Endothelial cell of umbilical vein (primary cell): ENCODE data around the gene PTCH1. TPM values are rescaled to one million over a fixed set of nuclear protein-coding genes. Genes with fewer than 3 reads are reported as not detected.

Experiments
- BruUV-seq: library from RNA; stranded (reverse); fragments of 400-500 nt; replicated peaks from 2 replicates; lab custom pipeline; 2021; lab: Mats Ljungman, UMichigan
- CTCF ChIA-PET: fragments of 300-600, 350-600 bp; sonication (Branson Sonifier 250); formaldehyde crosslinking; loops from one replicate; lab custom pipeline; 2021; ENCODE audit warnings: antibody characterized with exemption, inconsistent platforms; lab: Charles Lee
- POLR2A ChIA-PET: fragments of 300-600, 350-600 bp; sonication (Branson Sonifier 250); formaldehyde crosslinking; loops from one replicate; lab custom pipeline; 2021; ENCODE audit warnings: antibody characterized with exemption, inconsistent platforms; lab: Charles Lee
- DNase-seq: peaks from one replicate; pipeline ENCODE4 v3.0.0-alpha.2; 2011; ENCODE audit warnings: low read depth, low spot score
- FAIRE-seq: peaks from 2 replicates; lab custom pipeline; 2011; peaks lifted over from hg19 to GRCh38; lab: Jason Lieb, UNC
- H2AFZ ChIP-seq: 2 replicates; pipeline ENCODE4 v1.6.0; 2012; ENCODE audit warnings: low read depth, low read length, control low read depth, inconsistent platforms
- H3K27ac ChIP-seq: 2 replicates; pipeline ENCODE4 v1.5.1; 2011; ENCODE audit warnings: low read depth, mild to moderate bottlenecking, control low read depth, low read length, moderate library complexity; ENCODE audit not compliant: insufficient read depth
- H3K27me3 ChIP-seq, 2 experiments: 2 replicates each; pipeline versions ENCODE4 v1.6.0 to v1.6.1; 2011; ENCODE audit warnings: low read length in 2 of 2, mixed read lengths in 1 of 2; ENCODE audit not compliant: control insufficient read depth in 2 of 2, insufficient read depth in 2 of 2
- H3K36me3 ChIP-seq, 2 experiments: 2 replicates in 1 of 2; 3 replicates in 1 of 2; pipeline ENCODE4 v1.5.1; 2011; ENCODE audit warnings: low read length in 2 of 2, mild to moderate bottlenecking in 1 of 2, moderate library complexity in 1 of 2; ENCODE audit not compliant: control insufficient read depth in 2 of 2, insufficient read depth in 2 of 2; ENCODE audit errors: extremely low read depth in 1 of 2
- H3K4me1 ChIP-seq: 3 replicates; pipeline ENCODE4 v1.5.1; 2011; ENCODE audit warnings: mild to moderate bottlenecking, low read length; ENCODE audit not compliant: control insufficient read depth, insufficient read depth; ENCODE audit errors: extremely low read depth
- H3K4me2 ChIP-seq: 2 replicates; pipeline ENCODE4 v1.6.1; 2011; ENCODE audit warnings: low read length, control low read depth, mixed read lengths; ENCODE audit not compliant: insufficient read depth
- H3K4me3 ChIP-seq, 3 experiments: fragments of 200-600 bp in 1 of 3; sonication (generic), shearing (Covaris generic) in 1 of 3; replicated peaks in 1 of 3; 2 replicates each; pipeline ENCODE4 v1.5.1; 2011 to 2016; ENCODE audit warnings: control low read depth in 3 of 3, low read length in 3 of 3, mild to moderate bottlenecking in 2 of 3, inconsistent platforms in 1 of 3, low read depth in 1 of 3, moderate library complexity in 1 of 3; ENCODE audit not compliant: insufficient read depth in 1 of 3
- H3K79me2 ChIP-seq: 2 replicates; pipeline ENCODE4 v1.6.0; 2012; ENCODE audit warnings: low read length, inconsistent platforms; ENCODE audit not compliant: control insufficient read depth, insufficient read depth
- H3K9ac ChIP-seq: replicated peaks from 2 replicates; pipeline ENCODE3; 2011; ENCODE audit warnings: low read length, control low read depth; ENCODE audit not compliant: insufficient read depth; ENCODE audit errors: extremely low read depth
- H3K9me1 ChIP-seq: replicated peaks from 3 replicates; pipeline ENCODE4 v1.6.0; 2011; ENCODE audit warnings: mild to moderate bottlenecking, low read length; ENCODE audit not compliant: control insufficient read depth, insufficient read depth; ENCODE audit errors: extremely low read depth
- H3K9me3 ChIP-seq: replicated peaks from 2 replicates; pipeline ENCODE4 v1.5.1; 2012; ENCODE audit warnings: low read length, inconsistent platforms; ENCODE audit not compliant: control insufficient read depth, insufficient read depth
- H4K20me1 ChIP-seq: replicated peaks from 2 replicates; pipeline ENCODE3; 2011; ENCODE audit warnings: mild to moderate bottlenecking, low read length; ENCODE audit not compliant: control insufficient read depth, insufficient read depth; ENCODE audit errors: extremely low read depth
- EZH2 ChIP-seq: IDR thresholded peaks from 2 replicates; pipeline ENCODE4 v1.6.1; 2012; ENCODE audit warnings: borderline replicate concordance, low read depth, mild to moderate bottlenecking, moderate library complexity, low read length, inconsistent platforms; ENCODE audit not compliant: severe bottlenecking
- FOS ChIP-seq: IDR thresholded peaks from 2 replicates; pipeline ENCODE4 v1.6.1; 2011; ENCODE audit warnings: mild to moderate bottlenecking, low read length, moderate library complexity, borderline replicate concordance; ENCODE audit not compliant: insufficient read depth
- GATA2 ChIP-seq: IDR thresholded peaks from 2 replicates; pipeline ENCODE4 v1.7.0; 2011; ENCODE audit warnings: low read depth, mild to moderate bottlenecking, moderate library complexity, mixed read lengths, low read length; ENCODE audit not compliant: insufficient read length, insufficient read depth
- JUN ChIP-seq: IDR thresholded peaks from 2 replicates; pipeline ENCODE4 v1.6.1; 2011; ENCODE audit warnings: borderline replicate concordance, low read depth; ENCODE audit not compliant: insufficient read length, insufficient read depth
- MAX ChIP-seq: IDR thresholded peaks from 2 replicates; pipeline ENCODE4 v1.6.1; 2011; ENCODE audit not compliant: insufficient read depth, insufficient read length
- MYC ChIP-seq: IDR thresholded peaks from one replicate; pipeline ENCODE4 v1.6.1; 2011; ENCODE audit warnings: mild to moderate bottlenecking, low read depth, low read length
- POLR2A ChIP-seq: IDR thresholded peaks from 2 replicates; pipeline ENCODE4 v1.6.1; 2012; ENCODE audit warnings: low read depth, mild to moderate bottlenecking, control low read depth, low read length
- POLR2AphosphoS5 ChIP-seq: IDR thresholded peaks from 2 replicates; pipeline ENCODE4 v1.6.1; 2012; ENCODE audit warnings: low read depth, mild to moderate bottlenecking, control low read depth, low read length, moderate library complexity; ENCODE audit not compliant: insufficient read depth
- dilution Hi-C: fragments of 300-500 bp; cut with MboI; formaldehyde crosslinking; loops from one replicate; pipeline ENCODE4 v1.15.0; 2019; ENCODE audit warnings: low sequenced_read_pairs; ENCODE audit not compliant: extremely low pct_ligation_motif_present
- intact Hi-C: fragments of 100-400 bp; cut with micrococcal nuclease; formaldehyde crosslinking; loops from one replicate; pipeline ENCODE4 v1.10.0; 2022
- polyA plus RNA-seq, 4 experiments: library from polyadenylated mRNA; depleted of rRNA in 3 of 4; stranded (reverse) in 3 of 4; unstranded in 1 of 4; fragments of >200 nt; gene quantifications; 2 replicates each; pipeline versions ENCODE4 v1.2.1 to v1.2.3, GENCODE V29; 2011 to 2012; ENCODE audit warnings: missing spikeins in 1 of 4
- total RNA-seq: library from RNA; stranded (reverse); gene quantifications from 2 replicates; pipeline ENCODE4 v1.2.3, GENCODE V29; 2021
- TF ChIP-seq, protein P1 (sequence below), 2 donors: IDR thresholded peaks; 1 replicate in 1 of 2; 2 replicates in 1 of 2; pipeline ENCODE4 v1.5.1; 2011; ENCODE audit warnings: low read length in 2 of 2, mild to moderate bottlenecking in 2 of 2, moderate library complexity in 2 of 2, control low read depth in 1 of 2, inconsistent platforms in 1 of 2, low read depth in 1 of 2; ENCODE audit not compliant: insufficient read depth in 1 of 2; ENCODE audit errors: extremely low read depth in 1 of 2

Gene PTCH1
- total and polyA plus RNA-seq, 2 donors (not counting 3 experiments of a cell fraction or from before 2014, with no cell fraction given): 3.9 to 12.1 TPM

DNA sequence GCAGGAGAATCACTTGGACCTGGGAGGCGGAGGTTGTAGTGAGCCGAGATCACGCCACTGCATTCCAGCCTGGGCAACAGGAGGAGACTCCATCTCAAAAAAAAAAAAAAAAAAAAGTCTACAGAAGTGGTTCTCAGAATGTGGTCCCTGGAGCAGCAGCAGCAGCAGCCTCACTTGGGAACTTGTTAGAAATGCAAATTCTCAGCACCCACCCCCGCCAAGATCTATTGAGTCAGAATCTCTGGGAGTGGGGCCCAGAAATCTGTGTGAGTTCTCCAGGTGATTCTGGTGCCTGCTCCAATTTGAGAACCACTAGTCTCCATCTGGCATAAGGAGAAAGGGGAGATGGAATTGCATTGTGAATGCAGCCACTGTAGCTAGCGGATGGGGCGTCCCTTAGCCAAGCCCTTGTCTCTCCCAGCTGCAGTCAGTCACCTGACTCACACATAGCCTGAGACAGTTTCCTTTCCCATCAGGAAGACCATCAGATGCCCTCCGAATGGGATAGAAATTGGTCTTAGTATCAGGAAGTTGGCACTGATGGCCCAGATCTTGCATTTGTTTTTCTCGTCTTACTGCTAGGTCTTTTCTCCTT, 12.2 kb upstream of the PTCH1 start:
- Histone ChIP-seq H3K4me3 (no peak overlapping the region), H3K9ac (no peak overlapping the region), H3K4me1 (no peaks in the 10 kb centered on the region), H3K79me2 (no peaks in the 10 kb centered on the region), H2AFZ (no peak overlapping the region), H3K9me3 (no peaks in the 10 kb centered on the region), H3K27me3 (peaks cover 3 to 8% of the 10 kb centered on the region in 2 experiments), H3K27ac (no peak overlapping the region), H3K4me2 (no peak overlapping the region), H3K9me1 (no peaks in the 10 kb centered on the region), H3K36me3 (no peaks in the 10 kb centered on the region), H4K20me1 (no peaks in the 10 kb centered on the region)
- POLR2A ChIA-PET: no interaction called here
- CTCF ChIA-PET: no interaction called here
- no TSS peak for BruUV-seq
- DNase-seq: no peak
- dilution Hi-C loops: no loop called here
- intact Hi-C loops: no loop called here
- no peak for TF ChIP-seq MAX
- TF ChIP-seq MYC: no peak
- no peak for TF ChIP-seq JUN
- TF ChIP-seq EZH2: no peak
- TF ChIP-seq, protein P1, sequence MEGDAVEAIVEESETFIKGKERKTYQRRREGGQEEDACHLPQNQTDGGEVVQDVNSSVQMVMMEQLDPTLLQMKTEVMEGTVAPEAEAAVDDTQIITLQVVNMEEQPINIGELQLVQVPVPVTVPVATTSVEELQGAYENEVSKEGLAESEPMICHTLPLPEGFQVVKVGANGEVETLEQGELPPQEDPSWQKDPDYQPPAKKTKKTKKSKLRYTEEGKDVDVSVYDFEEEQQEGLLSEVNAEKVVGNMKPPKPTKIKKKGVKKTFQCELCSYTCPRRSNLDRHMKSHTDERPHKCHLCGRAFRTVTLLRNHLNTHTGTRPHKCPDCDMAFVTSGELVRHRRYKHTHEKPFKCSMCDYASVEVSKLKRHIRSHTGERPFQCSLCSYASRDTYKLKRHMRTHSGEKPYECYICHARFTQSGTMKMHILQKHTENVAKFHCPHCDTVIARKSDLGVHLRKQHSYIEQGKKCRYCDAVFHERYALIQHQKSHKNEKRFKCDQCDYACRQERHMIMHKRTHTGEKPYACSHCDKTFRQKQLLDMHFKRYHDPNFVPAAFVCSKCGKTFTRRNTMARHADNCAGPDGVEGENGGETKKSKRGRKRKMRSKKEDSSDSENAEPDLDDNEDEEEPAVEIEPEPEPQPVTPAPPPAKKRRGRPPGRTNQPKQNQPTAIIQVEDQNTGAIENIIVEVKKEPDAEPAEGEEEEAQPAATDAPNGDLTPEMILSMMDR (IDR thresholded peaks at IDR 0.05; ENCODE audit: extremely low read depth in 1 of 2, insufficient read depth in 1 of 2, low read depth in 1 of 2, low read length in 2 of 2): no peak
- TF ChIP-seq POLR2AphosphoS5: no peak
- no peak for TF ChIP-seq FOS
- TF ChIP-seq POLR2A: no peak
- TF ChIP-seq GATA2: no peak
- FAIRE-seq: no peak
